Prostate gland (tissue), 2 donors: ENCODE measurements around the gene SYTL2.

ENCODE experiments used
- POLR2A ChIP-seq: fragments of 450-650 bp; IDR thresholded peaks from one replicate; pipeline ENCODE4 v1.6.1; 2016; ENCODE audit warnings: antibody characterized with exemption, mild to moderate bottlenecking
- POLR2AphosphoS5 ChIP-seq: sonication (generic); formaldehyde crosslinking; IDR thresholded peaks from one replicate; pipeline ENCODE4 v1.6.1; 2017; ENCODE audit warnings: antibody characterized with exemption
- TF ChIP-seq, protein P1 (sequence below), 4 experiments: fragments of 200-600 bp in 2 of 4; fragments of 450-650 bp in 2 of 4; sonication (generic) in 2 of 4; IDR thresholded peaks; 1 replicate in 3 of 4; 2 replicates in 1 of 4; pipeline ENCODE4 v1.5.1; 2016 to 2019; ENCODE audit warnings: antibody characterized with exemption in 4 of 4, mild to moderate bottlenecking in 2 of 4, moderate library complexity in 2 of 4

DNA sequence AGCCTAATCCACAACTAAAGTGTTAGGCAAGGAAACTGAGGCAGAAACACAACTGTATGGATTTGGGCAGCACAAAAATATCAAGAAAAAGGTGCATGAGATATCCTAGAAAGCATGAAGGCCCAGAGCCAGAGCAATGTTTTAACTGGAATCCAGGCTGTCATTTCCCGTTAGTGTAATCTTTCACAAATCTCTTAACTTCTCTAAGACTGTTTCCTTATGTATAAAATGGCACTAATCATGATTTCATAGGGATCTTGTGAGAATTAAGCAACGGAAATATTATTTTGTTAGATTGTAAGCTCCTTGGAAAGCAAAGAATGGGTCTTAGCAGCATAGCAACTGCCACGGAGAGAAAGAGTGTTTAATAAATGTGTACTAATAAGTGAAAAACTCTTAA, 14.7 kb upstream of the SYTL2 start:
- TF ChIP-seq, protein P1, sequence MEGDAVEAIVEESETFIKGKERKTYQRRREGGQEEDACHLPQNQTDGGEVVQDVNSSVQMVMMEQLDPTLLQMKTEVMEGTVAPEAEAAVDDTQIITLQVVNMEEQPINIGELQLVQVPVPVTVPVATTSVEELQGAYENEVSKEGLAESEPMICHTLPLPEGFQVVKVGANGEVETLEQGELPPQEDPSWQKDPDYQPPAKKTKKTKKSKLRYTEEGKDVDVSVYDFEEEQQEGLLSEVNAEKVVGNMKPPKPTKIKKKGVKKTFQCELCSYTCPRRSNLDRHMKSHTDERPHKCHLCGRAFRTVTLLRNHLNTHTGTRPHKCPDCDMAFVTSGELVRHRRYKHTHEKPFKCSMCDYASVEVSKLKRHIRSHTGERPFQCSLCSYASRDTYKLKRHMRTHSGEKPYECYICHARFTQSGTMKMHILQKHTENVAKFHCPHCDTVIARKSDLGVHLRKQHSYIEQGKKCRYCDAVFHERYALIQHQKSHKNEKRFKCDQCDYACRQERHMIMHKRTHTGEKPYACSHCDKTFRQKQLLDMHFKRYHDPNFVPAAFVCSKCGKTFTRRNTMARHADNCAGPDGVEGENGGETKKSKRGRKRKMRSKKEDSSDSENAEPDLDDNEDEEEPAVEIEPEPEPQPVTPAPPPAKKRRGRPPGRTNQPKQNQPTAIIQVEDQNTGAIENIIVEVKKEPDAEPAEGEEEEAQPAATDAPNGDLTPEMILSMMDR (IDR thresholded peaks at IDR 0.05): no peak
- TF ChIP-seq POLR2A (no peak), POLR2AphosphoS5 (no peak)
